Measurements from ENCODE around the gene PTGER2. TPM values are rescaled to one million over a fixed set of nuclear protein-coding genes. Genes with fewer than 3 reads are reported as not detected.
A peak's percentile ranks its signal among the peaks of the same experiment; 100 is the strongest.

Gene PTGER2
- total RNA-seq, 1 donor from 2014 or later: 0.46 TPM

DNA sequence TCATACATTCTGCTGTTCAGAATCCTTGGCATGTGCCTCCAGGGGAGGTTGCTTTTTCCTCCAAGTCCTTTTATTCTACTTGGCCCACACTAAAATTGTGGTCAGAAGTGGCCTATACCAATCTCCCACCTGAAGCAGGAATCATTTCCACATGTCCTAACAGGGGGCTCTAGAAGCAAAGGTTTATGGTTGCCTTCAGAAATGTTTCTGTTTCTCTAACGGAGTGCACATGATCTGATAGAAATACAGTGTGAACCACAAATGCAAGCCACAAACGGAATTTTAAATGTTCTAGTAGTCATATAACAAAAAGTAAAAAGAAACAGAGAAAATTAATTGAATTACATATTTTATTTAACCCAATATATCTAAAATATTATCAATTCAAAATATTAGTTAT is 4.0 kb downstream of the PTGER2 start:
- Histone ChIP-seq H3K27me3 (ENCODE audit: control insufficient read depth, insufficient read depth, low read length) (no peaks in the 10 kb centered on the region), H3K4me3 (ENCODE audit: low read depth, low read length) (no peak overlapping the region), H3K36me3 (ENCODE audit: control insufficient read depth, insufficient read depth, low read length) (no peaks in the 10 kb centered on the region)
- no peak for DNase-seq (ENCODE audit: low read depth)
- TF ChIP-seq, protein P1, sequence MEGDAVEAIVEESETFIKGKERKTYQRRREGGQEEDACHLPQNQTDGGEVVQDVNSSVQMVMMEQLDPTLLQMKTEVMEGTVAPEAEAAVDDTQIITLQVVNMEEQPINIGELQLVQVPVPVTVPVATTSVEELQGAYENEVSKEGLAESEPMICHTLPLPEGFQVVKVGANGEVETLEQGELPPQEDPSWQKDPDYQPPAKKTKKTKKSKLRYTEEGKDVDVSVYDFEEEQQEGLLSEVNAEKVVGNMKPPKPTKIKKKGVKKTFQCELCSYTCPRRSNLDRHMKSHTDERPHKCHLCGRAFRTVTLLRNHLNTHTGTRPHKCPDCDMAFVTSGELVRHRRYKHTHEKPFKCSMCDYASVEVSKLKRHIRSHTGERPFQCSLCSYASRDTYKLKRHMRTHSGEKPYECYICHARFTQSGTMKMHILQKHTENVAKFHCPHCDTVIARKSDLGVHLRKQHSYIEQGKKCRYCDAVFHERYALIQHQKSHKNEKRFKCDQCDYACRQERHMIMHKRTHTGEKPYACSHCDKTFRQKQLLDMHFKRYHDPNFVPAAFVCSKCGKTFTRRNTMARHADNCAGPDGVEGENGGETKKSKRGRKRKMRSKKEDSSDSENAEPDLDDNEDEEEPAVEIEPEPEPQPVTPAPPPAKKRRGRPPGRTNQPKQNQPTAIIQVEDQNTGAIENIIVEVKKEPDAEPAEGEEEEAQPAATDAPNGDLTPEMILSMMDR (IDR thresholded peaks at IDR 0.05; ENCODE audit: insufficient read depth, low read length, poor library complexity, severe bottlenecking): no peak

DNA sequence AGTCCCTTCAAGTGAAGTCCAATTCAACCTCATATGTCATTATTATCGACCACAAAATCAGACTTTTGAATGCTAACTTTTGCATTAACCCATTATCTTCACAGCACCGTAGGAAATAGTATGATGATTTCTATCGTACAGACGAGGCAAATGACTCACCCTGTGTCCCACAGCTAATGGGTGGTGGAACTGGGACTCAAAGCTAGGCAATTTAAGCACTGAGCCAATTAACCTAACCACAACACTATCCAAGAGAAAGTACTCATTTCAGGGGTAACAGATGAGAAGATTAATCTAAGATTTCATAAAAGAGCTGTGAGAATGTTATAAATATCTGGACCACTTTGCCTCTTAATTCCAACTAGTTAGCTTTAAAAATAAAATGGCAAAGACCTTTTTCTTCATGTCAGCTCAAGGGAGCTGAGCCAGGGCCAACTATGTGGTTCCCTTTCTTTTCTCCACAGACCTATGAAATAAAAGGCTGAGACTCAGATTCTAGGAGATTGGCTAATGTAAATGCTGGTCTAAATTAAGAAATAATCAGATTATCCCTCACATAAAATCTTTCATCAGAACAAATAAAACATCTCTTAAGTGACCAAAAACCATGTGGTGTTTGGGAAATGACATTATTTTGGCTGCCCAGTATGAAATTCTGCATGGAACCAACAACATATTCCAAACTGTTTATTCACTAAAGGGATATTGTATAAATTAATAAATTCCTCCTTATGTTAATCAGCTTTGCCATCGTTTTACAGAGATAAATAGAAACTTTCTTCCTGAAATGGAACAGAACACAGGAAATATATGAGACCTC is 4.9 kb downstream of the PTGER2 start:
- Histone ChIP-seq H3K4me3 (ENCODE audit: low read depth, low read length) (no peak overlapping the region), H3K27me3 (ENCODE audit: control insufficient read depth, insufficient read depth, low read length) (no peaks in the 10 kb centered on the region), H3K36me3 (ENCODE audit: control insufficient read depth, insufficient read depth, low read length) (no peaks in the 10 kb centered on the region)
- TF ChIP-seq, protein P1 (IDR thresholded peaks at IDR 0.05; ENCODE audit: insufficient read depth, low read length, poor library complexity, severe bottlenecking): no peak
- DNase-seq (ENCODE audit: low read depth): no peak

DNA sequence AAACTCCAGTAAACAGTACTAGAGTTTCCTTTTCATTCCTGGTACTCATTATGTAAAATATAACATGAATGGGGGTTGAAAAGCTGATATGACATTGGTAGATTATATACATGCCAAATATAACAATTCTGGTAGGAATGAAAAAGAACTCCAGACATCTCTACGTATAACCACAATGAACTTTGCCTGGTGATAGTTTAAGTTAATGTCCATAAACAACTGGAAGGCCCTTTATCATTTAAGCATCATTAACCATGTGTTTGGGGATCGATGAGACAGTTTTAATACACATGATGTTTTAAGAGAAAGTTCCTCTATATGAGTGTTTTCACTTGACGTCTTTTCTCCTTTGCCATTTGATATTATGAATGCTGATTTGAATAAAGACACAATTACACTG is 5.8 kb downstream of the PTGER2 start:
- DNase-seq (ENCODE audit: low read depth): no peak
- TF ChIP-seq, protein P1 (IDR thresholded peaks at IDR 0.05; ENCODE audit: insufficient read depth, low read length, poor library complexity, severe bottlenecking): no peak
- H3K4me3 ChIP-seq (ENCODE audit: low read depth, low read length): no peak overlapping the region
- H3K36me3 ChIP-seq (ENCODE audit: control insufficient read depth, insufficient read depth, low read length): no peaks in the 10 kb centered on the region
- H3K27me3 ChIP-seq (ENCODE audit: control insufficient read depth, insufficient read depth, low read length): no peaks in the 10 kb centered on the region

- TF ChIP-seq, protein P1 (IDR thresholded peaks at IDR 0.05; ENCODE audit: insufficient read depth, low read length, poor library complexity, severe bottlenecking): no peak
- H3K27me3 ChIP-seq (ENCODE audit: control insufficient read depth, insufficient read depth, low read length): no peaks in the 10 kb centered on the region
- peak; percentile 82 for DNase-seq (ENCODE audit: low read depth)
- no peak overlapping the region for H3K4me3 ChIP-seq (ENCODE audit: low read depth, low read length)
- H3K36me3 ChIP-seq (ENCODE audit: control insufficient read depth, insufficient read depth, low read length): no peaks in the 10 kb centered on the region
Measured at GRCh38 chr14:52325126-52325525, 11.0 kb downstream of the PTGER2 start.

DNA sequence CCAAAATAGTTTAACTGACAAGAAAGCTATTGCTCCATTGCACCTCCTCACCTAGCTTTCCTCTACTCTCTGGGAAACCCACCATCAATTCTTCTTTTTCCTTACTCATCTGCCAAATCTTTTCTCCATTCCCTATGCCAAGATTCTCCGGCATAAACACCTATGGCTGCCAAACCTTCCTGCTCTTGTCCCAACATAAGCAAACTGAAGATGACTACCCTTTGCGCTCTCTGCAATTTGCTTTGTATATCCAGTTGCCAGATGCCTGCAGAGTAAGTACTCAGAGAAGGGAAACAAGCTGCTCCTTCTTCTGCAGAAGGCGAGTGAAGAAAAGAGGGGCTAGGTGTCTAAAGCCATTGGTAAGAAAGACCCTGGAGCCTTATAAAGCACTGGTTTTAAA is 11.5 kb downstream of the PTGER2 start:
- Histone ChIP-seq H3K4me3 (ENCODE audit: low read depth, low read length) (no peak overlapping the region), H3K27me3 (ENCODE audit: control insufficient read depth, insufficient read depth, low read length) (no peaks in the 10 kb centered on the region), H3K36me3 (ENCODE audit: control insufficient read depth, insufficient read depth, low read length) (no peaks in the 10 kb centered on the region)
- DNase-seq (ENCODE audit: low read depth): no peak
- TF ChIP-seq, protein P1 (IDR thresholded peaks at IDR 0.05; ENCODE audit: insufficient read depth, low read length, poor library complexity, severe bottlenecking): no peak

Data from kidney epithelial cell (primary cell).